B cell (primary cell): Measurements from ENCODE around the gene ZCRB1. TPM values are rescaled to one million over a fixed set of nuclear protein-coding genes. Genes with fewer than 3 reads are reported as not detected.

Source experiments
- ATAC-seq: fragments of 200-7000 bp; cut with Tn5 transposase; one replicate; pipeline ENCODE4 v1.10.0; 2021; ENCODE audit warnings: low read depth, mild to moderate bottlenecking, moderate number of reproducible peaks, moderate library complexity
- CTCF ChIA-PET: fragments of 350-600 bp; sonication (Branson Sonifier 250); formaldehyde crosslinking; loops from one replicate; lab custom pipeline; 2021; ENCODE audit warnings: antibody characterized with exemption, inconsistent platforms; lab: Charles Lee
- POLR2A ChIA-PET: fragments of 350-600 bp; sonication (Branson Sonifier 250); formaldehyde crosslinking; loops from one replicate; lab custom pipeline; 2021; ENCODE audit warnings: antibody characterized with exemption; lab: Charles Lee
- DNase-seq: peaks from one replicate; pipeline ENCODE4 v3.0.0; 2013
- H2AFZ ChIP-seq: 2 replicates; pipeline ENCODE4 v1.6.1; 2012; ENCODE audit warnings: mild to moderate bottlenecking, low read depth, low read length; ENCODE audit not compliant: insufficient read depth, poor library complexity, severe bottlenecking
- H3K27ac ChIP-seq, 2 donors: 1 replicate in 1 of 2; 2 replicates in 1 of 2; pipeline ENCODE4 v1.5.1; 2012 to 2013; ENCODE audit warnings: low read length in 2 of 2, mild to moderate bottlenecking in 2 of 2, moderate library complexity in 1 of 2
- H3K27me3 ChIP-seq, 4 experiments: fragments of 200-600 bp in 1 of 4; sonication (generic) in 1 of 4; replicated peaks in 1 of 4; 1 replicate in 2 of 4; 2 replicates in 2 of 4; pipeline versions ENCODE4 v1.6.1 to v1.7.0; 2013 to 2016; ENCODE audit warnings: low read length in 3 of 4, mild to moderate bottlenecking in 2 of 4, mixed read lengths in 1 of 4, moderate library complexity in 1 of 4; ENCODE audit not compliant: insufficient read depth in 4 of 4, control insufficient read depth in 3 of 4; ENCODE audit errors: control extremely low read depth in 1 of 4
- H3K36me3 ChIP-seq, 2 experiments: replicated peaks in 1 of 2; 1 replicate in 1 of 2; 2 replicates in 1 of 2; pipeline versions ENCODE4 v1.6.1 to v1.7.1; 2013; ENCODE audit warnings: low read length in 1 of 2; ENCODE audit not compliant: insufficient read depth in 2 of 2, control insufficient read depth in 1 of 2; ENCODE audit errors: control extremely low read depth in 1 of 2, extremely low read depth in 1 of 2
- H3K4me1 ChIP-seq, 2 donors: fragments of 200-600 bp in 1 of 2; sonication (generic) in 1 of 2; 1 replicate in 1 of 2; 2 replicates in 1 of 2; pipeline versions ENCODE4 v1.5.1 to v1.6.1; 2013 to 2017; ENCODE audit warnings: low read length in 2 of 2; ENCODE audit not compliant: control insufficient read depth in 2 of 2, insufficient read depth in 2 of 2
- H3K4me2 ChIP-seq: replicated peaks from 2 replicates; pipeline ENCODE3; 2012; ENCODE audit warnings: mild to moderate bottlenecking, low read depth, low read length; ENCODE audit not compliant: poor library complexity, severe bottlenecking
- H3K4me3 ChIP-seq, 5 experiments: fragments of 200-600 bp in 1 of 5; sonication (generic) in 1 of 5; 1 replicate in 3 of 5; 2 replicates in 2 of 5; pipeline versions ENCODE4 v1.5.1 to v1.7.0; 2011 to 2016; ENCODE audit warnings: low read length in 4 of 5, mild to moderate bottlenecking in 4 of 5, low read depth in 2 of 5, control low read depth in 1 of 5, moderate library complexity in 1 of 5; ENCODE audit not compliant: insufficient read depth in 1 of 5; ENCODE audit errors: control extremely low read depth in 1 of 5, extremely low read depth in 1 of 5
- H3K79me2 ChIP-seq: fragments of 200-600 bp; sonication (generic); one replicate; pipeline ENCODE4 v1.6.0; 2016; ENCODE audit warnings: low read length; ENCODE audit not compliant: control insufficient read depth, insufficient read depth
- H3K9ac ChIP-seq: fragments of 200-600 bp; sonication (generic); 2 replicates; pipeline ENCODE4 v1.6.1; 2017; ENCODE audit warnings: mild to moderate bottlenecking, low read length, moderate library complexity
- H3K9me3 ChIP-seq, 3 donors: one replicate each; pipeline versions ENCODE4 v1.6.1 to v1.7.1; 2013; ENCODE audit warnings: low read length in 2 of 3; ENCODE audit not compliant: control insufficient read depth in 2 of 3, insufficient read depth in 1 of 3; ENCODE audit errors: control extremely low read depth in 1 of 3
- H4K20me1 ChIP-seq: 2 replicates; pipeline ENCODE4 v1.6.0; 2012; ENCODE audit warnings: mild to moderate bottlenecking, low read length; ENCODE audit not compliant: insufficient read depth, control insufficient read depth, poor library complexity, severe bottlenecking
- H3K27ac Mint-ChIP-seq: one replicate; pipeline ENCODE4 v1.8.0; 2021; ENCODE audit warnings: mixed read lengths
- H3K27me3 Mint-ChIP-seq: one replicate; pipeline ENCODE4 v1.8.0; 2021; ENCODE audit warnings: mixed read lengths
- H3K4me1 Mint-ChIP-seq: one replicate; pipeline ENCODE4 v1.8.0; 2021; ENCODE audit warnings: mixed read lengths
- H3K4me3 Mint-ChIP-seq: one replicate; pipeline ENCODE4 v1.8.0; 2021; ENCODE audit warnings: mixed read lengths
- H3K9me3 Mint-ChIP-seq: one replicate; pipeline ENCODE4 v1.8.0; 2022; ENCODE audit warnings: mixed read lengths; ENCODE audit not compliant: insufficient read depth
- CTCF ChIP-seq: fragments of 200-600 bp; IDR thresholded peaks from one replicate; pipeline ENCODE4 v1.8.0; 2022; ENCODE audit warnings: antibody characterized with exemption, mild to moderate bottlenecking
- EZH2 ChIP-seq: IDR thresholded peaks from 2 replicates; pipeline ENCODE4 v1.6.1; 2012; ENCODE audit warnings: borderline replicate concordance, low read depth, mild to moderate bottlenecking, moderate library complexity, low read length; ENCODE audit not compliant: insufficient read depth, poor library complexity, severe bottlenecking
- WGBS: methylation state at CpG from one replicate; pipeline ENCODE4 v1.1.5; 2013; ENCODE audit warnings: missing lambda C conversion rate; ENCODE audit not compliant: insufficient coverage; 5-methylcytosine and 5-hydroxymethylcytosine counted together
- intact Hi-C: fragments of 100-400 bp; cut with micrococcal nuclease; formaldehyde crosslinking; loops from one replicate; pipeline ENCODE4 v1.10.0; 2022
- polyA plus RNA-seq: library from polyadenylated mRNA; depleted of rRNA; stranded (reverse); fragments of >200 nt; gene quantifications from 2 replicates; pipeline ENCODE4 v1.2.3, GENCODE V29; 2012
- total RNA-seq, 2 donors: library from RNA; stranded (reverse); fragments of 120-200 nt in 1 of 2; gene quantifications; 1 replicate in 1 of 2; 2 replicates in 1 of 2; pipeline versions ENCODE4 v1.2.3 to v1.2.4, GENCODE V29; 2013 to 2022

The ZCRB1 gene
- total and polyA plus RNA-seq, 2 donors (not counting 1 experiment from before 2014, with no cell fraction given), result 9.8 to 23.2 TPM

- Histone ChIP-seq H3K79me2 (peaks cover 95% of the 10 kb centered on the region), H3K4me3 (no peak overlapping the region), H3K9ac (no peak overlapping the region), H3K4me1 (peaks cover 0 to 11% of the 10 kb centered on the region in 2 donors), H2AFZ (no peak overlapping the region), H4K20me1 (peaks cover 39% of the 10 kb centered on the region), H3K36me3 (peaks cover 6 to 26% of the 10 kb centered on the region in 2 experiments), H3K4me2 (no peak overlapping the region), H3K27ac (no peak overlapping the region), H3K9me3 (no peaks in the 10 kb centered on the region), H3K27me3 (no peaks in the 10 kb centered on the region)
- WGBS, result no CpG with 5 or more reads among the region's 1 CpG
- TF ChIP-seq CTCF, result no peak
- TF ChIP-seq EZH2, result no peak
- Mint-ChIP-seq H3K9me3 (no peaks in the 10 kb centered on the region), H3K4me1 (peaks cover 39% of the 10 kb centered on the region), H3K27me3 (no peaks in the 10 kb centered on the region), H3K4me3 (no peak overlapping the region), H3K27ac (no peak overlapping the region)
- ChIA-PET CTCF (interaction anchor here (1.4 to 1.7 kb wide), 2 partner anchors 36 to 1073 kb away, joined by 3 to 5 read pairs; no protein-coding TSS in a partner anchor), POLR2A (no interaction called here)
- no peak for ATAC-seq
- intact Hi-C loops, result no loop called here
- no peak for DNase-seq
Measured at GRCh38 chr12:42336286-42336685, 10.4 kb upstream of the ZCRB1 start.
